DND-41 (cell line): ENCODE results near the gene FLOT1.

ENCODE experiments used
- CTCF ChIP-seq: IDR thresholded peaks from 2 replicates; pipeline ENCODE4 v1.5.1; 2012; ENCODE audit warnings: borderline replicate concordance, low read length, moderate library complexity, mild to moderate bottlenecking; ENCODE audit not compliant: poor library complexity, severe bottlenecking; ENCODE audit errors: extremely low read depth
- EZH2 ChIP-seq: IDR thresholded peaks from 3 replicates; pipeline ENCODE4 v1.6.1; 2012; ENCODE audit warnings: borderline replicate concordance, low read depth, mild to moderate bottlenecking, moderate library complexity, low read length, inconsistent platforms; ENCODE audit not compliant: severe bottlenecking

GRCh38 chr6:30707281-30707850 is 35.1 kb downstream of the FLOT1 start:
- TF ChIP-seq CTCF (no peak), EZH2 (no peak)
